HG03135 (cell line): Measurements from ENCODE around the gene EFCAB5.

Source experiments
- ATAC-seq: cut with Tn5 transposase; IDR thresholded peaks from one replicate; pipeline ENCODE4 v1.9.1; 2021; ENCODE audit warnings: mild to moderate bottlenecking, moderate library complexity; ENCODE audit not compliant: unreplicated experiment

EFCAB5 gene

DNA sequence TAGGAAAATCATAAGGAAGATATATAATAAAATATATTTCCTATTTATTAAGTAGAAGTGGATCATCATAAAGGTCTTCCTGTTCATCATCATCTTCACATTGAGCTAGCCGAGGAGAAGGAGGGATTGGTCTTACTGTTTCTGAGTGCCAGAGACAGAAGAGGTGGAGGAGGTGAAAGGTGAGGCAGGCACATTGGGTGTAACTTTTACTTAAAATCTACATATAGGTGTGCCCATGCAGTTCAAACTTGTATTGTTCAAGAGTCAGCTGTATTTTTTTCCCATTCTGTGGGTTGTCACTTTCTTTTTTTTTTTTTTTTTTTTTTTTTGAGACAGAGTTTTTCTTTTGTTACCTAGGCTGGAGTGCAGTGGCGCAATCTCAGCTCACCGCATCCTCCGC lies 210.0 kb downstream of the EFCAB5 start:
- ATAC-seq: no peak

GRCh38 chr17:30153463-30153862 lies 212.0 kb downstream of the EFCAB5 start:
- ATAC-seq: no peak

- no peak for ATAC-seq
These were observed 214.0 kb downstream of the EFCAB5 start for GRCh38 chr17:30155389-30155788.
